HG03457 (cell line): ENCODE measurements around the gene MAGEA4.

ENCODE experiments used
- ATAC-seq: cut with Tn5 transposase; IDR thresholded peaks from one replicate; pipeline ENCODE4 v1.9.1; 2021; ENCODE audit warnings: moderate number of reproducible peaks; ENCODE audit not compliant: unreplicated experiment

Gene MAGEA4

GRCh38 chrX:151922692-151923091, 10.0 kb downstream of the MAGEA4 start:
- ATAC-seq, result no peak

- ATAC-seq, result no peak
Observed at GRCh38 chrX:151923648-151924047, 11.0 kb downstream of the MAGEA4 start.

GRCh38 chrX:151929126-151929525, 16.4 kb downstream of the MAGEA4 start:
- ATAC-seq, result no peak

GRCh38 chrX:151935358-151935757, 22.7 kb downstream of the MAGEA4 start:
- ATAC-seq, result no peak

GRCh38 chrX:151938172-151938571, 25.5 kb downstream of the MAGEA4 start:
- ATAC-seq, result no peak

- no peak for ATAC-seq
Observed at GRCh38 chrX:151954730-151955129, 42.0 kb downstream of the MAGEA4 start.

- ATAC-seq, result no peak
Observed at GRCh38 chrX:151958101-151958500, 45.4 kb downstream of the MAGEA4 start.

GRCh38 chrX:151962034-151962433, 49.3 kb downstream of the MAGEA4 start:
- ATAC-seq, result no peak

GRCh38 chrX:151966236-151966635, 53.5 kb downstream of the MAGEA4 start:
- no peak for ATAC-seq

GRCh38 chrX:151970027-151970426, 57.3 kb downstream of the MAGEA4 start:
- ATAC-seq, result no peak

- no peak for ATAC-seq
Observed at GRCh38 chrX:151970661-151971060, 58.0 kb downstream of the MAGEA4 start.

GRCh38 chrX:151973060-151973661, 60.5 kb downstream of the MAGEA4 start:
- ATAC-seq, result no peak

- no peak for ATAC-seq
Observed at GRCh38 chrX:151973851-151974335, 61.2 kb downstream of the MAGEA4 start.
